SK-N-SH treated with all-trans-retinoic acid at 6 μM for 48 hours (cell line): ENCODE data around the gene FAF1.

Experiments used
- ATAC-seq: fragments of 200-7000 bp; cut with Tn5 transposase; 3 replicates; pipeline ENCODE4 v1.9.1; 2020; ENCODE audit warnings: mild to moderate bottlenecking, moderate library complexity
- CSDC2 ChIP-seq: fragments of 250-450 bp; sonication (Bioruptor Pico); IDR thresholded peaks from 2 replicates; pipeline ENCODE4 v1.5.0; 2020; ENCODE audit warnings: mild to moderate bottlenecking, moderate library complexity
- ESRRG ChIP-seq: fragments of 250-450 bp; sonication (Bioruptor Pico); IDR thresholded peaks from 2 replicates; pipeline ENCODE4 v1.6.1; 2021; ENCODE audit warnings: mild to moderate bottlenecking
- ISL1 ChIP-seq: fragments of 250-450 bp; sonication (Bioruptor Pico); IDR thresholded peaks from 2 replicates; pipeline ENCODE4 v2.1.2; 2022; ENCODE audit warnings: mild to moderate bottlenecking, moderate library complexity
- PPARA ChIP-seq: fragments of 250-450 bp; sonication (Bioruptor Pico); IDR thresholded peaks from 2 replicates; pipeline ENCODE4 v1.5.0; 2020; ENCODE audit warnings: mild to moderate bottlenecking, borderline replicate concordance
- RARB ChIP-seq: fragments of 250-450 bp; sonication (Bioruptor Pico); IDR thresholded peaks from 2 replicates; pipeline ENCODE4 v1.8.0; 2021; ENCODE audit warnings: mild to moderate bottlenecking, moderate library complexity
- TOX ChIP-seq: fragments of 250-450 bp; sonication (Bioruptor Pico); IDR thresholded peaks from 2 replicates; pipeline ENCODE4 v1.8.0; 2021; ENCODE audit warnings: mild to moderate bottlenecking, moderate library complexity, borderline replicate concordance
- ZFP30 ChIP-seq: fragments of 450-650 bp; formaldehyde crosslinking; IDR thresholded peaks from 2 replicates; pipeline ENCODE4 v1.5.0; 2022; ENCODE audit warnings: mild to moderate bottlenecking, moderate library complexity
- ZNF565 ChIP-seq: fragments of 450-650 bp; formaldehyde crosslinking; conservative IDR thresholded peaks from 2 replicates; pipeline ENCODE4 v1.5.0; 2020; ENCODE audit warnings: low read depth, mild to moderate bottlenecking, moderate library complexity
- ZNF8 ChIP-seq: fragments of 450-650 bp; formaldehyde crosslinking; IDR thresholded peaks from 2 replicates; pipeline ENCODE4 v1.5.0; 2020; ENCODE audit warnings: mild to moderate bottlenecking, moderate library complexity
- TF ChIP-seq, protein P1 (sequence below): fragments of 250-450 bp; sonication (Bioruptor Pico); IDR thresholded peaks from 2 replicates; pipeline ENCODE4 v1.5.0; 2020; ENCODE audit warnings: mild to moderate bottlenecking, moderate library complexity
- TF ChIP-seq, protein P2 (sequence below): fragments of 250-450 bp; sonication (Bioruptor Pico); IDR thresholded peaks from 2 replicates; pipeline ENCODE4 v1.8.0; 2021; ENCODE audit warnings: low read depth, mild to moderate bottlenecking, moderate library complexity, borderline replicate concordance
- TF ChIP-seq, protein P3 (sequence below): fragments of 250-450 bp; sonication (Bioruptor Pico); IDR thresholded peaks from 2 replicates; pipeline ENCODE4 v1.5.1; 2020; ENCODE audit warnings: low read depth, mild to moderate bottlenecking, moderate library complexity

FAF1 gene

DNA sequence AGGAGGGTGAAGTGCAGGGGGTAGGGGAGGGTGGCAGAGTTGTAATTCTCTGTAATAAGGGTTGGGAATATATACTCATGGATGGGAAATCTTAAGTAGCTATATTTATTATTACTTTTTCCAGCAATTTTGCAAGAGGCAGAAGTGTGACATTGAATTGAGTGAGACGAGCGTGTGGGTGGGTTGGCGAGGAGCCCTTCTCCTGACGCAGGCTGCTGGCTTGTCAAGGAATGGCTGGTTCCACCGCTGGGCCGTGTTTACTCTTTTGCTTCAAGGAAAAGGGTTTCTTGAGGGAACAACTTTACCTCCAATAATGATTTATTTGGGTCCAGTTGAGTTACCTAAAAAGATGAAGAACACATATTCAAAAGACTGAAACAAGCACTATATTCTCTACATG, 518.9 kb downstream of the FAF1 start (continued):
- no peak for TF ChIP-seq CSDC2 (CRISPR knock-in tag)

DNA sequence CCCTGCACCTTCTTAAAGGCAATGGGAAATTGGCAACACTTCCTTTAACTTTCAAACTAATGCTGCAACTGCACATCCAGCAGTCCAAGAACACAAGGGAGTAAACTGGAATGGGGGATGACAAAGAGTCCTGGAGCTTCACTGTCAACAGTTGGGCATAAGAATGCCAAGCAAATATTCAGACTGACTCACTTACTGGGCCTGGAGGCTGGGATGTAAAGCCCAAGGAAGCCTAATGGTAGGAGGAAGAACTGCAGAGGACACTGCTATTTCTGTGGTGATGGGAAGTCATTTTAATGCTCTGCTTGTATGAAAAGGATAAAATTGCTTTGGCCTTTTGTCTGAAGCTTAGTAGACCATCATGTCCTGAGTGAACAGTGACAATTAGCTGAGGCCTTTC, 521.1 kb downstream of the FAF1 start:
- ATAC-seq = peak; percentile 25; the same call in 1 of the 3 replicates
- TF ChIP-seq, protein P1, sequence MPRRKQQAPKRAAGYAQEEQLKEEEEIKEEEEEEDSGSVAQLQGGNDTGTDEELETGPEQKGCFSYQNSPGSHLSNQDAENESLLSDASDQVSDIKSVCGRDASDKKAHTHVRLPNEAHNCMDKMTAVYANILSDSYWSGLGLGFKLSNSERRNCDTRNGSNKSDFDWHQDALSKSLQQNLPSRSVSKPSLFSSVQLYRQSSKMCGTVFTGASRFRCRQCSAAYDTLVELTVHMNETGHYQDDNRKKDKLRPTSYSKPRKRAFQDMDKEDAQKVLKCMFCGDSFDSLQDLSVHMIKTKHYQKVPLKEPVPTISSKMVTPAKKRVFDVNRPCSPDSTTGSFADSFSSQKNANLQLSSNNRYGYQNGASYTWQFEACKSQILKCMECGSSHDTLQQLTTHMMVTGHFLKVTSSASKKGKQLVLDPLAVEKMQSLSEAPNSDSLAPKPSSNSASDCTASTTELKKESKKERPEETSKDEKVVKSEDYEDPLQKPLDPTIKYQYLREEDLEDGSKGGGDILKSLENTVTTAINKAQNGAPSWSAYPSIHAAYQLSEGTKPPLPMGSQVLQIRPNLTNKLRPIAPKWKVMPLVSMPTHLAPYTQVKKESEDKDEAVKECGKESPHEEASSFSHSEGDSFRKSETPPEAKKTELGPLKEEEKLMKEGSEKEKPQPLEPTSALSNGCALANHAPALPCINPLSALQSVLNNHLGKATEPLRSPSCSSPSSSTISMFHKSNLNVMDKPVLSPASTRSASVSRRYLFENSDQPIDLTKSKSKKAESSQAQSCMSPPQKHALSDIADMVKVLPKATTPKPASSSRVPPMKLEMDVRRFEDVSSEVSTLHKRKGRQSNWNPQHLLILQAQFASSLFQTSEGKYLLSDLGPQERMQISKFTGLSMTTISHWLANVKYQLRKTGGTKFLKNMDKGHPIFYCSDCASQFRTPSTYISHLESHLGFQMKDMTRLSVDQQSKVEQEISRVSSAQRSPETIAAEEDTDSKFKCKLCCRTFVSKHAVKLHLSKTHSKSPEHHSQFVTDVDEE = no peak

DNA sequence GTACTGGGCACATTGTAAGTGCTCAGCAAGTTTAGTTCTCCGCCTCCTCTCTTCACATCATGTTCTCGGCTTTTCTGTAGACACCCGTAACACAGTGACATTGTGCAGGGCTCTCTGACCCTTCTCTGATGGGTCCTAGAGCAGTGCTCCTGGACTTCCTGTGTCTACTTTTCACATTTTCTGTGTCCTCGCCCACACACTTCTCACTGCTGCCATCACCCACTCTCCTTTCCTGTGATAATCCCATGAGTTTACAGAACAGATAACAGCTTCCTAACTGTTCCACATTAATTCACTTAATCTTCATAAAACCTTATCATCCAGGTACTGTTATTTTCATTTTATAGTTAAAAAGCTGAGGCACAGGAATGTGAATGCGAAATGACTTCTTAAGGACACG, 523.6 kb downstream of the FAF1 start:
- ATAC-seq = no peak
- TF ChIP-seq ZNF565 (CRISPR knock-in tag) = no peak

DNA sequence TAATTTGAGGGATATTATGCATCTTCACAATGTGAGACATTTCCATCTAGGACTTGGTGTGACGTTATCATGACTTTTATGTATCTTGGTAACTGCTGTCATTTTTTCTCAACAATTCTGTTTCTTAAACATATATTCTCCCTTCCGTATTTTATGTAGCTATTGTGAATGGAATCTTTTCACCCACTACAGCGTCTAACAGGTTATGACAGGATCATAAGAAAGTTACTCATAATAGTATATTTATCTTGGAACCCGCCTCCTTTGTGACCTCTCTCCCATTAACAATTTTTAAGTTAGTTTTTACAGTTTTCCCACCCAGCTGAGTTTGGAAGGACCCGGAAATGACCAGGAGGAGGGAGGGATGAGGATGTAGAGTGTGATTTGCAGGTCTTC, 530.1 kb downstream of the FAF1 start:
- no peak for ATAC-seq
- TF ChIP-seq RARB (CRISPR knock-in tag) = no peak
- TF ChIP-seq TOX = no peak
- TF ChIP-seq ISL1 = no peak
- TF ChIP-seq, protein P2, sequence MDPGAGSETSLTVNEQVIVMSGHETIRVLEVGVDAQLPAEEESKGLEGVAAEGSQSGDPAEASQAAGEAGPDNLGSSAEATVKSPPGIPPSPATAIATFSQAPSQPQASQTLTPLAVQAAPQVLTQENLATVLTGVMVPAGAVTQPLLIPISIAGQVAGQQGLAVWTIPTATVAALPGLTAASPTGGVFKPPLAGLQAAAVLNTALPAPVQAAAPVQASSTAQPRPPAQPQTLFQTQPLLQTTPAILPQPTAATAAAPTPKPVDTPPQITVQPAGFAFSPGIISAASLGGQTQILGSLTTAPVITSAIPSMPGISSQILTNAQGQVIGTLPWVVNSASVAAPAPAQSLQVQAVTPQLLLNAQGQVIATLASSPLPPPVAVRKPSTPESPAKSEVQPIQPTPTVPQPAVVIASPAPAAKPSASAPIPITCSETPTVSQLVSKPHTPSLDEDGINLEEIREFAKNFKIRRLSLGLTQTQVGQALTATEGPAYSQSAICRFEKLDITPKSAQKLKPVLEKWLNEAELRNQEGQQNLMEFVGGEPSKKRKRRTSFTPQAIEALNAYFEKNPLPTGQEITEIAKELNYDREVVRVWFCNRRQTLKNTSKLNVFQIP = no peak
- TF ChIP-seq ZNF8 = no peak

DNA sequence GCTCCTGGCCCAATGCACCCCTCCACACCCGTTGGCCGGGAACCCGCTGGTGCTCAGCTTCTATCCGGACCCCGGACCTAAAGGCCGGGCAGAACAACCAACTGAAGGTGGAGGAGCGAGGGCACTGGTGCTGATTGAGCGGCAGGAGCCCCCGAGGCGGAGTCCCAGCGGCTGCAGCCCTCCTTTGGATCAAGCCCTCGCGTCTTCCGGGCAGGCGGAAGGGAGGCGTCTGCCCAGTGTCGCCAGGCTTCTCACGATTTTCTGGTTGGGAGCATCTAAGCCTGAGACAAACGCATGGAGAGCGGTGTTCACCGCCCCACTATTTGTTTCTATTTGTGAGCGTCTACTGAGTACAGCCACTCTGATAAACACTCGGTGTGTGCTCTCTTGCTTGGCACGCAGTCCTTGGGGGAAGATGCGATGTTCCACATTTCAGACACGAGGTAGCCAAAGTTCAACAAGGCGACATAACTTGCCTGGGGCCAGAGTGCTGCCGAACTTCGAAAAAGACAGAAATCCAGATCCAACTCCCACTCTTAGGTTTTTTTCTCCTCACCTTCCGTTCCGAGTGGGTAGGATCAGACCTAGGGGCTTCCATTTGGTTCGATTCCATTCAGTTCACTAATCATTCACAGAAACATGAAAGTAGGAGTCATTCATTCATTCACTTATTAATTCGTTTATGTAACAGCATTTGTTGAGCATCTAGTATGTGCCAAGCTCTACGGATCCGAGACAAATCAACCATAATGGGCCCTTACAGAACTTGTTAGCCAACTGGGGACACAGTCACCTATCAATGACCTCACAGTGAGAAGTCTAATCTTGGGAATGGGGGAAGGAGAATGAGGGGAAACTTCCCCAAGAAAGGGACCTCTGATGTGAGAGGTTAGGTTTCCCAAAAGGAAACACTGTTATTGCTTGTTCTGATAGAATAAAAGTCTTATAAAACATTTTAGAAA, 532.0 kb downstream of the FAF1 start:
- ATAC-seq = peak; percentile 2; the same call in 2 of the 3 replicates
- TF ChIP-seq ESRRG (CRISPR knock-in tag) (no peak), ZFP30 (CRISPR knock-in tag) (no peak)

DNA sequence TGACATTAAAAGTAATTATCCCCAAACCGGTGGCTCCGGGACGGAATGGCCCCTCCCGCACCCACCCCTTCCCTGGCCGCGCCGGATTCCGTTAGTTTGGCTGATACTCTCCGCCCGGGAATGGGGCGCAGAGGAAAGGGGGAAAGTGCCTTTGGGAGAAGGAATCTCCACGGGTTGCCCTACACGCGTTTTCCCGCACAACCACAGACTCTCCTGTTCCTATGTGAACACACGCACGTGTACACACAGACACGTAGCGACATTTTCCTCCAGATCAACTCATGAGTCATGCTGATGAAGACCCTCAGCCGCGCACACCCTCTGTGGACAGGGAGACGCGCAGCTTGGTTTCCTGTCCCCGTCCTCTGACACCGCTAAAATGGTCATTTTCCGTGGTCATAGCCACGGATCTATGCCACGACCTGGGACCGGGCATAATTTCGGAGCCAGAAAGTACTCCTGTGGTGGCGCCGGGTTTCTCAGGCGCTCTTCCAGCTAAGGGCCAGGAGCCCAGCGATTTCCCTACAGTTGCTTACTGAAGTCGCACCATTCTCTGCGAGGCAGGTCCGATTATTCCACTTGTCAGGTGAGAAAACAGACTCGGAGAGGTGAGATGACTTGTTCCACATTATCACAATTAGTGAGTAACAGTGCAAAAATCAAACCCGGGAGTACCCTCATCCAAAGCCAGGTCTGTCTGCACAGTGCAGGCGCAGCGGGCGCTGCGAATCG, 532.8 kb downstream of the FAF1 start:
- TF ChIP-seq PPARA (CRISPR knock-in tag) (no peak), TOX (no peak), ESRRG (CRISPR knock-in tag) (no peak)
- TF ChIP-seq, protein P3, sequence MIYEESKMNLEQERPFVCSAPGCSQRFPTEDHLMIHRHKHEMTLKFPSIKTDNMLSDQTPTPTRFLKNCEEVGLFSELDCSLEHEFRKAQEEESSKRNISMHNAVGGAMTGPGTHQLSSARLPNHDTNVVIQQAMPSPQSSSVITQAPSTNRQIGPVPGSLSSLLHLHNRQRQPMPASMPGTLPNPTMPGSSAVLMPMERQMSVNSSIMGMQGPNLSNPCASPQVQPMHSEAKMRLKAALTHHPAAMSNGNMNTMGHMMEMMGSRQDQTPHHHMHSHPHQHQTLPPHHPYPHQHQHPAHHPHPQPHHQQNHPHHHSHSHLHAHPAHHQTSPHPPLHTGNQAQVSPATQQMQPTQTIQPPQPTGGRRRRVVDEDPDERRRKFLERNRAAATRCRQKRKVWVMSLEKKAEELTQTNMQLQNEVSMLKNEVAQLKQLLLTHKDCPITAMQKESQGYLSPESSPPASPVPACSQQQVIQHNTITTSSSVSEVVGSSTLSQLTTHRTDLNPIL (CRISPR knock-in tag) = no peak
- TF ChIP-seq, protein P1 = no peak
- TF ChIP-seq, all 23 proteins: peak for 0
- peak; percentile 23 for ATAC-seq
